ENCODE data around the gene CWC27. TPM values are rescaled to one million over a fixed set of nuclear protein-coding genes. Genes with fewer than 3 reads are reported as not detected.

The CWC27 gene
- total and polyA plus RNA-seq, 2 of the 13 experiments (the other 11 are each of a cell fraction or from before 2014, with no cell fraction given) = 21.1 to 25.7 TPM

DNA sequence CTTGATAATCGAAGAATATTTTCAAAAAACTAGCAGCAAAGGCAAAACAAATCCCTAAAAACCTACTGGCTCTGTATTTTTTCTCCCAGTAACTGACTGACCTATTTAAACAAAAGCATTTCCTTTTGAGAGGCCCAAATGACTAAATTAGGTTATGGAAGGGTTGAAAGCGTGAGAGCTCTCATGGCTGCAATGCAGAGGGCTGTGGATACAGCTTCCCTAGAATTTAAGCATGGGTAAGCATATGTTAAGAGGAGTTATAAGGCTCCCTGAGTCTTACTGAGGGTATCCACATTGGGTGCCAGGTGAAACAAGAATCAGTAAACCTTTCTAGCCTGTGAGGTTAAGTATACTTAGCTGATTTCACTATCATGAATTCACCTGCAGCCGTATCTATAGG, 46.1 kb upstream of the CWC27 start:
- no peaks in the 10 kb centered on the region for H3K79me2 ChIP-seq (ENCODE audit: insufficient read depth, low read length)
- no peak for DNase-seq (ENCODE audit: low spot score)
- peaks cover 3 to 12% of the 10 kb centered on the region in 2 experiments for H3K36me3 ChIP-seq (replicated peaks in 1 of 2; ENCODE audit: control insufficient read depth in 1 of 2, insufficient read depth in 2 of 2, low read length in 2 of 2)
- intact Hi-C loops (cut with micrococcal nuclease; ENCODE audit: unreplicated experiment) = no loop called here
- no peak overlapping the region for H3K27ac ChIP-seq (ENCODE audit: extremely low read length, insufficient read depth, low read length)
- TF ChIP-seq, protein P1, sequence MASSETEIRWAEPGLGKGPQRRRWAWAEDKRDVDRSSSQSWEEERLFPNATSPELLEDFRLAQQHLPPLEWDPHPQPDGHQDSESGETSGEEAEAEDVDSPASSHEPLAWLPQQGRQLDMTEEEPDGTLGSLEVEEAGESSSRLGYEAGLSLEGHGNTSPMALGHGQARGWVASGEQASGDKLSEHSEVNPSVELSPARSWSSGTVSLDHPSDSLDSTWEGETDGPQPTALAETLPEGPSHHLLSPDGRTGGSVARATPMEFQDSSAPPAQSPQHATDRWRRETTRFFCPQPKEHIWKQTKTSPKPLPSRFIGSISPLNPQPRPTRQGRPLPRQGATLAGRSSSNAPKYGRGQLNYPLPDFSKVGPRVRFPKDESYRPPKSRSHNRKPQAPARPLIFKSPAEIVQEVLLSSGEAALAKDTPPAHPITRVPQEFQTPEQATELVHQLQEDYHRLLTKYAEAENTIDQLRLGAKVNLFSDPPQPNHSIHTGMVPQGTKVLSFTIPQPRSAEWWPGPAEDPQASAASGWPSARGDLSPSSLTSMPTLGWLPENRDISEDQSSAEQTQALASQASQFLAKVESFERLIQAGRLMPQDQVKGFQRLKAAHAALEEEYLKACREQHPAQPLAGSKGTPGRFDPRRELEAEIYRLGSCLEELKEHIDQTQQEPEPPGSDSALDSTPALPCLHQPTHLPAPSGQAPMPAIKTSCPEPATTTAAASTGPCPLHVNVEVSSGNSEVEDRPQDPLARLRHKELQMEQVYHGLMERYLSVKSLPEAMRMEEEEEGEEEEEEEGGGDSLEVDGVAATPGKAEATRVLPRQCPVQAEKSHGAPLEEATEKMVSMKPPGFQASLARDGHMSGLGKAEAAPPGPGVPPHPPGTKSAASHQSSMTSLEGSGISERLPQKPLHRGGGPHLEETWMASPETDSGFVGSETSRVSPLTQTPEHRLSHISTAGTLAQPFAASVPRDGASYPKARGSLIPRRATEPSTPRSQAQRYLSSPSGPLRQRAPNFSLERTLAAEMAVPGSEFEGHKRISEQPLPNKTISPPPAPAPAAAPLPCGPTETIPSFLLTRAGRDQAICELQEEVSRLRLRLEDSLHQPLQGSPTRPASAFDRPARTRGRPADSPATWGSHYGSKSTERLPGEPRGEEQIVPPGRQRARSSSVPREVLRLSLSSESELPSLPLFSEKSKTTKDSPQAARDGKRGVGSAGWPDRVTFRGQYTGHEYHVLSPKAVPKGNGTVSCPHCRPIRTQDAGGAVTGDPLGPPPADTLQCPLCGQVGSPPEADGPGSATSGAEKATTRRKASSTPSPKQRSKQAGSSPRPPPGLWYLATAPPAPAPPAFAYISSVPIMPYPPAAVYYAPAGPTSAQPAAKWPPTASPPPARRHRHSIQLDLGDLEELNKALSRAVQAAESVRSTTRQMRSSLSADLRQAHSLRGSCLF (CRISPR knock-in tag; IDR thresholded peaks at IDR 0.05; ENCODE audit: borderline replicate concordance) = no peak
- TF ChIP-seq, protein P2, sequence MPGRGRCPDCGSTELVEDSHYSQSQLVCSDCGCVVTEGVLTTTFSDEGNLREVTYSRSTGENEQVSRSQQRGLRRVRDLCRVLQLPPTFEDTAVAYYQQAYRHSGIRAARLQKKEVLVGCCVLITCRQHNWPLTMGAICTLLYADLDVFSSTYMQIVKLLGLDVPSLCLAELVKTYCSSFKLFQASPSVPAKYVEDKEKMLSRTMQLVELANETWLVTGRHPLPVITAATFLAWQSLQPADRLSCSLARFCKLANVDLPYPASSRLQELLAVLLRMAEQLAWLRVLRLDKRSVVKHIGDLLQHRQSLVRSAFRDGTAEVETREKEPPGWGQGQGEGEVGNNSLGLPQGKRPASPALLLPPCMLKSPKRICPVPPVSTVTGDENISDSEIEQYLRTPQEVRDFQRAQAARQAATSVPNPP (CRISPR knock-in tag; IDR thresholded peaks at IDR 0.05) = no peak
- TF ChIP-seq ZNF773 (CRISPR knock-in tag; IDR thresholded peaks at IDR 0.05; ENCODE audit: borderline replicate concordance) (no peak), POLR2A (IDR thresholded peaks at IDR 0.05; ENCODE audit: insufficient read depth in 1 of 2, low read depth in 2 of 2, low read length in 2 of 2) (no peak), HDAC1 (CRISPR knock-in tag; IDR thresholded peaks at IDR 0.05) (no peak), ZNF775 (CRISPR knock-in tag; IDR thresholded peaks at IDR 0.05; ENCODE audit: borderline replicate concordance) (no peak), ADNP (CRISPR knock-in tag; IDR thresholded peaks at IDR 0.05) (no peak), ZNF44 (CRISPR knock-in tag; IDR thresholded peaks at IDR 0.05) (no peak)
- TF ChIP-seq, protein P3, sequence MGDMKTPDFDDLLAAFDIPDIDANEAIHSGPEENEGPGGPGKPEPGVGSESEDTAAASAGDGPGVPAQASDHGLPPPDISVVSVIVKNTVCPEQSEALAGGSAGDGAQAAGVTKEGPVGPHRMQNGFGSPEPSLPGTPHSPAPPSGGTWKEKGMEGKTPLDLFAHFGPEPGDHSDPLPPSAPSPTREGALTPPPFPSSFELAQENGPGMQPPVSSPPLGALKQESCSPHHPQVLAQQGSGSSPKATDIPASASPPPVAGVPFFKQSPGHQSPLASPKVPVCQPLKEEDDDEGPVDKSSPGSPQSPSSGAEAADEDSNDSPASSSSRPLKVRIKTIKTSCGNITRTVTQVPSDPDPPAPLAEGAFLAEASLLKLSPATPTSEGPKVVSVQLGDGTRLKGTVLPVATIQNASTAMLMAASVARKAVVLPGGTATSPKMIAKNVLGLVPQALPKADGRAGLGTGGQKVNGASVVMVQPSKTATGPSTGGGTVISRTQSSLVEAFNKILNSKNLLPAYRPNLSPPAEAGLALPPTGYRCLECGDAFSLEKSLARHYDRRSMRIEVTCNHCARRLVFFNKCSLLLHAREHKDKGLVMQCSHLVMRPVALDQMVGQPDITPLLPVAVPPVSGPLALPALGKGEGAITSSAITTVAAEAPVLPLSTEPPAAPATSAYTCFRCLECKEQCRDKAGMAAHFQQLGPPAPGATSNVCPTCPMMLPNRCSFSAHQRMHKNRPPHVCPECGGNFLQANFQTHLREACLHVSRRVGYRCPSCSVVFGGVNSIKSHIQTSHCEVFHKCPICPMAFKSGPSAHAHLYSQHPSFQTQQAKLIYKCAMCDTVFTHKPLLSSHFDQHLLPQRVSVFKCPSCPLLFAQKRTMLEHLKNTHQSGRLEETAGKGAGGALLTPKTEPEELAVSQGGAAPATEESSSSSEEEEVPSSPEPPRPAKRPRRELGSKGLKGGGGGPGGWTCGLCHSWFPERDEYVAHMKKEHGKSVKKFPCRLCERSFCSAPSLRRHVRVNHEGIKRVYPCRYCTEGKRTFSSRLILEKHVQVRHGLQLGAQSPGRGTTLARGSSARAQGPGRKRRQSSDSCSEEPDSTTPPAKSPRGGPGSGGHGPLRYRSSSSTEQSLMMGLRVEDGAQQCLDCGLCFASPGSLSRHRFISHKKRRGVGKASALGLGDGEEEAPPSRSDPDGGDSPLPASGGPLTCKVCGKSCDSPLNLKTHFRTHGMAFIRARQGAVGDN (CRISPR knock-in tag; IDR thresholded peaks at IDR 0.05) = no peak
- in situ Hi-C loops (cut with HindIII; ENCODE audit: extremely low pct_ligation_motif_present, low pct_unique_long_range_greater_than_20kb) = no loop called here
- WGBS (ENCODE audit: low lambda C conversion rate) = 66% methylated on average over 3 of the region's 3 CpGs
- BruUV-seq (replicated peaks) = no TSS peak
- no peak overlapping the region for H3K4me3 ChIP-seq (replicated peaks in 1 of 3; ENCODE audit: insufficient read depth in 1 of 3, low read depth in 2 of 3, low read length in 3 of 3)
- ChIA-PET POLR2A (no interaction called here), CTCF (ENCODE audit: low intra/inter-chr PET ratio, low total read pairs) (no interaction called here)
- no peaks in the 10 kb centered on the region for H3K27me3 ChIP-seq (ENCODE audit: control insufficient read depth in 1 of 2, insufficient read depth in 2 of 2, low read length in 2 of 2)
- H4K20me1 ChIP-seq (ENCODE audit: insufficient read depth, low read length) = no peaks in the 10 kb centered on the region
- no peak overlapping the region for H3K9ac ChIP-seq (ENCODE audit: insufficient read depth, low read depth, low read length)
- H3K4me2 ChIP-seq (ENCODE audit: low read depth, low read length) = no peak overlapping the region
- H3K9me3 ChIP-seq (ENCODE audit: low read length) = no peaks in the 10 kb centered on the region
- FAIRE-seq = no peak
- ATAC-seq = no peak
- no peaks in the 10 kb centered on the region for H3K4me1 ChIP-seq (ENCODE audit: insufficient read depth, low read length)
- no peak overlapping the region for H2AFZ ChIP-seq (ENCODE audit: low read length)
